ENCODE measurements around the gene TAF12.
"Not testable (repeated sequence)": the region's sequence is repeated elsewhere in the genome, so short reads cannot be mapped to it uniquely, and the experiment has no call there.

Gene TAF12

DNA sequence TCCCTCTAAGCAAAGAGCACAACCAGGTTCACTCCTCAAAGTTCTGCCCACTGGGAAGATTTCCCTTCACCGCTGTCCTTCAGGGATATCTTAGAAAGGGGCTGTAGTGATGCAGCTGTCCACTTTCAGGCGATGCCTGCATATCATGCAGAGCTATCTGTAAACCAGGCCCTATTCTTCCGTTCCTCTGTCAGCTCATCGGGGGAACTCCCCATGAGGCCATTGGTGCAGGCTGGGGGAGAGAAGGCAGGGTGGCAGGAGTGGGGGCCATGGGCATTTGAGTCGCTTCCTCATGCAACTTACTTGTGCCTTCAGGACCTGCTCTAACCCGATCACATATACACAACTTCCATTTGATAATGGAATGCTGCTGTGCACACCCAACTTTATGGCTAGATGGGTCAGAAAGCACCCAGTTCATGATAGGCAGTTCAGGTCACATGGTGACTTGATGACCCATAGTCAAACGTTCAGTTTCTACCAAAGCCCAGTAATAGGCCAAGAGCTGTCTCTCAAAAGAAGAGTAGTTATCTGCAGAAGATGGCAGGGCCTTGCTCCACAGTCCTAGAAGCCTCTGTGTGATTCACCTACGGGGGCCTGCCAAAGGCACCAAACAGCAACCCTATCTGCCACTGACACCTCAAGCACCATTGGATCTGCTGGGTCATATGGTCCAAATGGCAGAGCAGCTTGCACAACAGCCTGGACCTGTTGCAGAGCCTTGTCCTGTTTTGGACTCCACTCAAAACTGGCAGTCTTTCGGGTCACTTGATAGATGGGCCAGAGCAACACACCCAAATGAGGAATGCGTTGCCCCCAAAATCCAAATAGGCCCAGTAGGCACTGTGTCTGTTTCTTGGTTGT is 12.8 kb upstream of the TAF12 start:
- not testable (repeated sequence) for ATAC-seq (replicated peaks); H3K9me3 Mint-ChIP-seq; H3K4me1 Mint-ChIP-seq; H3K27ac Mint-ChIP-seq; H3K4me3 Mint-ChIP-seq; DNase-seq; H3K36me3 Mint-ChIP-seq; H3K27me3 Mint-ChIP-seq

DNA sequence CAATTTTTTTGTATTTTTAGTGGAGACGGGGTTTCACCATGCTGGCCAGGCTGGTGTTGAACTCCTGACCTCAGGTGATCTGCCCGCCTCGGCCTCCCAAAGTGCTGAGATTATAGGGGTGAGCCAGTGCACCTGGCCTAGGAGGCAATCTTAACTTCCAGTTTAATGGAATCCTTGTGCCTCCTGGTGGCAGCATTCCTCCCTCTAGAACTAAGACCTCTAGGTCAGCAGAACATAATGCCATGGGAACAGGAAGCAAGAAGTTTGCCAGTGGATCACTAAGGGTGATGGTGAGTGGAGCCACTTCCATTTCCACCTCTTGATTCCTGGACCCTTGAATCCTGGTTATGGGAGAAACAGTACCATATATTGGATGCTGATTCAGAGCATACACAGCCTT is 11.0 kb upstream of the TAF12 start:
- not testable (repeated sequence) for H3K27me3 Mint-ChIP-seq; H3K4me1 Mint-ChIP-seq; ATAC-seq (replicated peaks); H3K4me3 Mint-ChIP-seq; H3K27ac Mint-ChIP-seq; H3K36me3 Mint-ChIP-seq; H3K9me3 Mint-ChIP-seq; DNase-seq

DNA sequence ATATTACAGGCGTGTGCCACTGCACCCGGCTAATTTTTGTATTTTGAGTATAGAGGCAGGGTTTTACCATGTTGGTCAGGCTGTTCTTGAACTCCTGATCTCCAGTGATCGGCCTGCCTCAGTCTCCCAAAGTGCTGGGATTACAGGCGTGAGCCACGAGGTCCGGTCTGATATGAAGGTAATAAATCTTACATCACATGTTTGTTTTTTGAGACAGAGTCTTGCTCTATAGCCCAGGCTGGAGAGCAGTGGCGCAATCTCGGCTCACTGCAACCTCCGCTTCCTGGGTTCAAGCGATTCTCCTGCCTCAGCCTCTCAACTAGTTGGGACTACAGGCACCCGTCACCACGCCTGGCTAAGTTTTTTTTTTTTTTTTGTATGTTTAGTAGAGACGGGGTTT is 10.2 kb upstream of the TAF12 start:
- H3K36me3 Mint-ChIP-seq; H3K27ac Mint-ChIP-seq; H3K9me3 Mint-ChIP-seq; DNase-seq; H3K27me3 Mint-ChIP-seq; H3K4me3 Mint-ChIP-seq; ATAC-seq (replicated peaks): not testable (repeated sequence)
- peaks cover 2 to 12% of the 10 kb centered on the region in 2 donors for H3K4me1 Mint-ChIP-seq

DNA sequence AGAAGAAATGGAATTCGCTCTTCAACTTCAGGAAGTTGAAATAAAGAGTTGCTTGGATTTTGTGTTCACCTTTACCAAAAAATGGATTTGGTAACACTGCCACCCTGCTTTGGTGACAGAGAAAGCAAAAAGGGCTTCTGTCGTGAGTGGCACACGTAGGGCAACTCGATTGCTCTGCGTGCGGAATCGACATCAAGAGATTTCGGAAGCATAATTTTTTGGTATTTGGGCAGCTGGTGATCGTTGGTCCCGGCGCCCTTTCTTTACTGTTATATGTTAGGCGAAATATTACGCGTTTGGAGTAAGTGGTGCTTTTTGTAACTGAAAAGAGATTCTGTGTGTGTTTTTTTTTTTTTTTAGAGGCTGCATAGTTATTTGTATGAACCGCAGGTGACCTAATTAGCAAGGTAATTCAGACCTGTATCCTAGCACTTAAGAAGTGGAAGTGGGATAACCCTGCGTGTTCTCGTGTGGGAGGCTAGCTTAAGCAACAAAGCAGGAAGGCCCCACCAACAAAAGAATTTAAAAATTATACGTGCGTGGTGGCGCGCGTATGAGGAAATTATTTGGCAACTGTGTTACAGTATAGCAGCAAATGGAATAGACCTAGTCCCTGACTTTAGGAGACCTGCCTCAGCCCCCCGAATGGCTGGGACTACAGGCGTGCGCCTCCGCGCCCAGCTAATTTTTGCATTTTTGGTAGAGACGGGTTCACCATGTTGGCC is 5.8 kb upstream of the TAF12 start, which contains the start of gene RNU11:
Gene RNU11 (plus strand): TSS at position 127 of the 725 bp plus-strand sequence.
- Mint-ChIP-seq H3K4me1 (peaks cover 15 to 38% of the 10 kb centered on the region in 2 donors), H3K27me3 (no peaks in the 10 kb centered on the region), H3K9me3 (no peaks in the 10 kb centered on the region), H3K4me3 (peak within 1 kb of the TSS; percentile 93 to 95), H3K27ac (peak within 1 kb of the TSS; percentile 100), H3K36me3 (peaks cover 0 to 12% of the 10 kb centered on the region in 2 donors)
- peak; percentile 81 to 83 for ATAC-seq (replicated peaks)
- peak; percentile 92 for DNase-seq

DNA sequence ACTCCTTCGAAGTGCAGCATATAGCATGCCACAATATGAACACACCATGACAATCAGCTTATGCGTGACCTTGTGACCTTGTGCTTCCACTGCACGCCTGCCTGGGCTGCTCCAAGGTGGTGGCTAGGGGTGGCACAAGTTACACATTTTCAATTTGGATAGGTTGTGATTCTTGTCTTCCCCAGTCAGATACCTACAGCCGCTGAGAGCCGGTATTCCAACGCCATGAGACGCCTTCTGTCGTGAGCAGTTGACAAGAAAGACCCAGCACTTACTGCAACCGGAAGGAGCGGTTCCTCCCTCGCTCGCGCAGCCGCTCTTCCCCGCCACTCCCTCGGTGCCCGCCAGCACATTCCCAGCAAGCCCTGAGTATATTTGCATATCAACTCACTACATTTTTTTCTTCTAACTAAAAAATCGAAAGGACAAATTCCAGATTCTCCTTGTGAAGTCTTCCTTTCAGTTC is 5.2 kb upstream of the TAF12 start:
- Mint-ChIP-seq H3K9me3 (no peaks in the 10 kb centered on the region), H3K27ac (peak overlapping the region; percentile 100), H3K4me1 (peaks cover 15 to 38% of the 10 kb centered on the region in 2 donors), H3K36me3 (peaks cover 0 to 15% of the 10 kb centered on the region in 2 donors), H3K27me3 (no peaks in the 10 kb centered on the region), H3K4me3 (peak overlapping the region; percentile 93 to 95)
- DNase-seq (peak; percentile 85), ATAC-seq (replicated peaks) (peak; percentile 69 to 77)

DNA sequence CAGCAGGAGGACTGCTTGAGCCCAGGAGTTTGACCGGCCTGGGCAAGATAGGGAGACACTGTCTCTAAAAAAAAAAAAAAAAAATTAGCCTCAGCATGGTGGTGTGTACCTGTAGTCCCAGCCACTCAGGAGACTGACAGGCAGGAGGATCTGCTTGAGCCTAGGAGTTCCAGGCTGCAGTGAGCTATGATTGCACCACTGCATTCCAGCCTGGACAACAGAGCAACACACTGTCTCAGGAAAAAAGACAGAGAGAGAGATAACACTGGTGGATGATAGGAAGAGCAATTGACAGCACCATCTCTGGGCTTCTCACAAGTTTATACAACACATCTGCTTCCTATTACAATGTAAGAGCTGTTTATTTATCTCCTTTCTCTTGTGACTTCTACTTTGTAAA is 3.2 kb upstream of the TAF12 start:
- no peaks in the 10 kb centered on the region for H3K9me3 Mint-ChIP-seq
- peaks cover 22 to 51% of the 10 kb centered on the region in 2 donors for H3K4me1 Mint-ChIP-seq
- H3K27me3 Mint-ChIP-seq = no peaks in the 10 kb centered on the region
- H3K4me3 Mint-ChIP-seq = no peak overlapping the region
- H3K27ac Mint-ChIP-seq = peak overlapping the region; percentile 38
- H3K36me3 Mint-ChIP-seq = peaks cover 4 to 20% of the 10 kb centered on the region in 2 donors
- ATAC-seq (replicated peaks) (no peak), DNase-seq (no peak)

DNA sequence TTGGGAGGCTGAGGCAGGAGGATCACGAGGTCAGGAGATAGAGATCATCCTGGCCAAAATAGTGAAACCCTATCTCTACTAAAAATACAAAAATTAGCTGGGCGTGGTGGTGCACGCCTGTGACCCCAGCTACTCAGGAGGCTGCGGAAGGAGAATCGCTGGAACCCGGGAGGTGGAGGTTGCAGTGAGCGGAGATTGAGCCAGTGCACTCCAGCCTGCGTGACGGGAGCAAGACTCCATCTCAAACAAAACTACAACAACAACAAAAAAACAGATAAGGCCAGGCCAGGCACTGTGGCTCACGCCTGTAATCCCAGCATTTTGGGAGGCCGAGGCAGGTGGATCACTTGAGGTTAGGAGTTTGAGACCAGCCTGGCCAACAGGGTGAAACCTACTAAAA is 2.5 kb upstream of the TAF12 start:
- not testable (repeated sequence) for H3K9me3 Mint-ChIP-seq; H3K27me3 Mint-ChIP-seq; ATAC-seq (replicated peaks); H3K4me3 Mint-ChIP-seq; DNase-seq
- Mint-ChIP-seq H3K36me3 (peaks cover 4 to 20% of the 10 kb centered on the region in 2 donors), H3K27ac (peak overlapping the region; percentile 67), H3K4me1 (peaks cover 22 to 51% of the 10 kb centered on the region in 2 donors)

DNA sequence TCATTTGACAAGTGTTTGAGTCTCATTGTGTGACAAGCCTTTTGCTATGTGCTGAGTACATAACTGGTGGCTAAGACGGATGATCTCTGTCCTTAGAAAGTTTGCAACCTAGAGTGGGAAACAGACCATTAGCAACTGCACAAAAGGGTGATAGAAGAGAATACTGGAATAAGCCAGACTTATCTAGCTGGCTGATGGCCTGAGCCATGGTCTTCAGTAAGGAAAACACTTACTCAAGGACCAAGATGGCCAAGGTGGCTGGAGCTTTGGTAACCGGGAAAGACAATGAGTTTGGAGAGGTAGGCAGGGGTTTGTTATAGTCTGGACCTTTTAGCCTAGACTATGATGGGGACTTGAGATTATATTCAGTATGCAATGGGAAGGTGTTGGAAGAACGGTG is 1.6 kb upstream of the TAF12 start:
- H3K4me3 Mint-ChIP-seq = peak overlapping the region; percentile 95 to 97
- ATAC-seq (replicated peaks) (no peak), DNase-seq (no peak)
- H3K36me3 Mint-ChIP-seq = peaks cover 4 to 20% of the 10 kb centered on the region in 2 donors
- no peaks in the 10 kb centered on the region for H3K27me3 Mint-ChIP-seq
- H3K4me1 Mint-ChIP-seq = peaks cover 22 to 51% of the 10 kb centered on the region in 2 donors
- H3K27ac Mint-ChIP-seq = peak overlapping the region; percentile 100
- H3K9me3 Mint-ChIP-seq = no peaks in the 10 kb centered on the region

DNA sequence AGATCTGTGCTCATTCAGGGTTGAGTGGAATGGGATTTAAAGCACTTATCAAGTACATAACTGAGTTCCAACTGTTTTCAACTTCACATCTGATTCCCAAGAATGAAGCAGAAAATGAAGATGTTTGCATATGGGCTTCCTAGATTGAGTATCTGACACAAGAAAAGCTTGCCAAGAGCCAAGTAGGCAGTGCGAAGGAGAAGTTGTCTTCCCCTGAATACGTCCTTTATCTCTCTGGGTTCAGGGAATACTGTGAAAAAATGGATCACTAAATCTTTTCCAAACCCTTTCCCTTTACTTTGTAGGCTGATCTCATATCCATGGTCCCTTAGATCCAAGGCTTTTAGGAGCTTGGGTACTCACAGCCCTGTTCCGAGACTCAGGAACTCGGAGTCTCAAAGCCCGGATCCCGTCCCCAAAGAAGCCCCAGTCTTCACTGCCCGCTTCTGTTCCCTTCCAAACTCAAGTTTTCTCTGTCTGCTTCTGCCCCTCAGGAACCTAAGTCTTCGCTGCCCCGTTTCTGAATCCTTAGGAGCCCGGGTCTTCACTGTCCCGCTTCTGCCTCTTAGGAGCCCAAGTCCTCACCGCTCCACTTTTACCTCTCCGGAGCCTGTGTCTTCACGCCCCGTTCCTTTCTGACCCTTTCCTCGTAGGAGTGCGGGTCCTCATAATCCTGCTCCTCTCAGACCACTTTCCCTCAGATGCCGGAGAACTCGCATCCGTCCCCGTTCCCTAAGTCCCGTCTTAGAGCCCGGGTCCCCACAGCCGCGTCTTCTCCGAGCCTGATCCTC is 616 bp downstream of the TAF12 start:
- Mint-ChIP-seq H3K4me3 (peak overlapping the region; percentile 95 to 97), H3K27me3 (no peaks in the 10 kb centered on the region), H3K36me3 (peaks cover 4 to 12% of the 10 kb centered on the region in 2 donors), H3K9me3 (no peaks in the 10 kb centered on the region), H3K4me1 (peaks cover 18 to 32% of the 10 kb centered on the region in 2 donors), H3K27ac (peak overlapping the region; percentile 100)
- DNase-seq (no peak), ATAC-seq (replicated peaks) (peak; percentile 23 to 26)

DNA sequence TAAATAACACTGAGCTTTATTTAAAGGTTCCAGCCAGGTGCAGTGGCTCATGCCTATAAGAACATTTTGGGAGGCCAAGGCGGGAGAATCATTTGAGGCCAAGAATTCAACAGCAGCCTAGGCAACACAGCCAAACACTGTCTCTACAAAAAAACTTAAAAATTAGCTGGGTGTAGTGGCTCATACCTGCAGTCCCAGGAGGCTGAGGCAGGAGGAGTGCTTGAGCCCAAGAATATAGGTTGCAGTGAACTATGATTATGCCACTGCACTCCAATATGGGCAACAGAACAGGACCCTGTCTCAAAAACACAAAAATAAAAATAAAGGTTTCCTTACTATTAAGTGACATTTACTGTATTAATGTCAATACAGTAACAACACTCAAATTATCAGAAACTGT is 2.1 kb downstream of the TAF12 start:
- Mint-ChIP-seq H3K27ac (no peak overlapping the region), H3K27me3 (no peaks in the 10 kb centered on the region), H3K4me3 (no peak overlapping the region), H3K9me3 (no peaks in the 10 kb centered on the region), H3K36me3 (peaks cover 9 to 17% of the 10 kb centered on the region in 2 donors), H3K4me1 (peaks cover 20 to 34% of the 10 kb centered on the region in 2 donors)
- DNase-seq (no peak), ATAC-seq (replicated peaks) (no peak)

DNA sequence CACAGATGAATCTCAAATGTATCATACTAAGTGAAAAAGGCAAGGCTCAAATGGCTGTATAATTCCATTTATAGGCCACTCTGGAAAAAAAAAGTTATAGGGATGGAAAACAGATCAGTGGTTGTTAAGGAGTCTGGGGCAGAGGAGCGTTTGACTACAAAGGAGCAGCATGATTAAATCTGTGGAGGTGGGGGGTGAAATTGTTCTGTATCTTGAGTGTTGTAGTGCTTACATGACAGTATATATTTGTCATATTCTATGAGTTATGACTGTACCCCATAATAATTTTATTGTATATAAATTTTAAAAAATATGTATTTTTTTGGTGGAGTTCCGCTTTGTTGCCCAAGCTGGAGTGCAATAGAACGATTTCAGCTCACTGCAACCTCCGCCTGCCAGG is 10.3 kb downstream of the TAF12 start:
- ATAC-seq (replicated peaks) (no peak), DNase-seq (no peak)
- peaks cover 10 to 14% of the 10 kb centered on the region in 2 donors for H3K36me3 Mint-ChIP-seq
- H3K27ac Mint-ChIP-seq = no peak overlapping the region
- peaks cover 0 to 2% of the 10 kb centered on the region in 2 donors for H3K9me3 Mint-ChIP-seq
- no peaks in the 10 kb centered on the region for H3K27me3 Mint-ChIP-seq
- H3K4me3 Mint-ChIP-seq = no peak overlapping the region
- H3K4me1 Mint-ChIP-seq = peaks cover 6 to 17% of the 10 kb centered on the region in 2 donors

DNA sequence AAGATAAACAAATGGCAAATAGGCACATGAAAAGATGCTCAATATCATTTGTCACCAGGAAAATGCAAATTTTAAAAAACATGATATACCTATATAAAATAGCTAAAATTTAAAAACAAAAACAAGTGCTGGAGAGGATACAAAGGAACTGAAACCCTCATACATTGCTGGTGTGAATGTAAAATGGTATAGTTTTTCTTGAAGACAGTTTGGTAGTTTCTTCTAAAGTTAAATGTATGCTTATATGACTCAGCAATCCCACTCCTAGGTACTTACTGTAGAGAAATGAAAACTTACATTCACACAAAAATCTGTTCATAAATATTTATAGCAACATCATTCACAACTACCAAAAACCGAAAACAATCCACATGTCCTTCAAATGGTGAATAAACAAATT is 11.2 kb downstream of the TAF12 start:
- peak overlapping the region; percentile 14 for H3K27ac Mint-ChIP-seq

DNA sequence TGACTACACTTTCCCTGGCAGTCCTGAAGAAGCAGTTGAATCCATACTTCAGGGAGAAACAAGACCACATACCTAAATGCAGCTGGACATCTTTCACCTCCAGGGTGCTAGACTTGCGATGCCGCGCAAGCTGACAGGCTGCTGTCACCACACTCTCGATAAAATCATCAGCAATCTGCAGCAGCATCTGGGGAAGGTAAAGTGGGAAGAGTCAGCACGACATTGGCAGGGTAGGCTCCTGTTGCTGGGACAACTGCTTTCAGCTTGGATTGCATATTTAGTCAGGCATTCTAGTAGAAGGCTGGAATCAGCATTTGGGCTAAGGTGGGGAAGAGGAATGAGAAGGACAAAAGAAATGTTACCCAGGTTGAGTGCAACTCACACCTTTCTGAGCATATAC is 29.7 kb downstream of the TAF12 start:
- H3K9me3 Mint-ChIP-seq = no peaks in the 10 kb centered on the region
- H3K36me3 Mint-ChIP-seq = peaks cover 33 to 35% of the 10 kb centered on the region in 2 donors
- no peaks in the 10 kb centered on the region for H3K4me1 Mint-ChIP-seq
- ATAC-seq (replicated peaks) (no peak), DNase-seq (no peak)
- no peaks in the 10 kb centered on the region for H3K27me3 Mint-ChIP-seq
- no peak overlapping the region for H3K27ac Mint-ChIP-seq
- no peak overlapping the region for H3K4me3 Mint-ChIP-seq

More for the DNA sequence above, 11.2 kb downstream of the TAF12 start:
- Mint-ChIP-seq H3K27me3 (no peaks in the 10 kb centered on the region), H3K4me1 (peaks cover 6 to 17% of the 10 kb centered on the region in 2 donors), H3K9me3 (peaks cover 0 to 2% of the 10 kb centered on the region in 2 donors), H3K4me3 (no peak overlapping the region), H3K36me3 (peaks cover 10 to 14% of the 10 kb centered on the region in 2 donors)
- no peak for ATAC-seq (replicated peaks)
- no peak for DNase-seq

DNA sequence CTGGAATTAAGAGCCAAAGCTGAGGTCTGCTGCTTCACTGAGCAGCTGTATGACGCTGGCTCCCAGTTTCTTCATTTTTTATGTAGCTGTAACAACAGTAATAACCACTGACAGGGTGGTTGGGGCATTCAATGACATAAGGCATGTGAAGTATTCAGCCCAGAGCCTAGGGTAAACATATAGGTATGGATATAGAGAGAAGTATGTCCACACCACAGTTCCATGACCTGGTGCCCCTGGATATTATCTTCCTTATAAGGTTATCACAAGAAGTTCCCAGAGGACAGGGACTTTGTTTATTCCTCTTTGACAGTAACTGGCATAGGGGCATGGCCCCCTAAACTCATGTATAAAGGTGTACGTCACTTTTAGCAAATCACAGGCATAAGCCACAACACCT is 36.1 kb downstream of the TAF12 start:
- H3K4me3 Mint-ChIP-seq = no peak overlapping the region
- H3K9me3 Mint-ChIP-seq = no peaks in the 10 kb centered on the region
- peaks cover 14 to 29% of the 10 kb centered on the region in 2 donors for H3K36me3 Mint-ChIP-seq
- peaks cover 1 to 2% of the 10 kb centered on the region in 2 donors for H3K4me1 Mint-ChIP-seq
- H3K27ac Mint-ChIP-seq = no peak overlapping the region
- DNase-seq (no peak), ATAC-seq (replicated peaks) (no peak)
- no peaks in the 10 kb centered on the region for H3K27me3 Mint-ChIP-seq

All from stimulated activated naive B cell treated with anti-CD40 and anti-IgM and Interleukin-4, amounts not matched to agents 10 μg/mL and 1 μg/mL and 100 μg/mL, for 72 hours (primary cell).